DOHH2 (cell line): ENCODE results near the gene MBD6.

Experiments used
- EZH2phosphoT487 ChIP-seq: fragments of 200-600 bp; sonication (generic); IDR thresholded peaks from 2 replicates; pipeline ENCODE4 v1.6.1; 2017; ENCODE audit warnings: borderline replicate concordance, mild to moderate bottlenecking, antibody characterized with exemption, low read length, moderate library complexity, mixed read lengths
- TF ChIP-seq, protein P1 (sequence below): fragments of 200-600 bp; sonication (generic); IDR thresholded peaks from one replicate; pipeline ENCODE4 v1.5.1; 2014; ENCODE audit warnings: antibody characterized with exemption, mild to moderate bottlenecking, low read depth, low read length; ENCODE audit not compliant: poor library complexity, severe bottlenecking

DNA sequence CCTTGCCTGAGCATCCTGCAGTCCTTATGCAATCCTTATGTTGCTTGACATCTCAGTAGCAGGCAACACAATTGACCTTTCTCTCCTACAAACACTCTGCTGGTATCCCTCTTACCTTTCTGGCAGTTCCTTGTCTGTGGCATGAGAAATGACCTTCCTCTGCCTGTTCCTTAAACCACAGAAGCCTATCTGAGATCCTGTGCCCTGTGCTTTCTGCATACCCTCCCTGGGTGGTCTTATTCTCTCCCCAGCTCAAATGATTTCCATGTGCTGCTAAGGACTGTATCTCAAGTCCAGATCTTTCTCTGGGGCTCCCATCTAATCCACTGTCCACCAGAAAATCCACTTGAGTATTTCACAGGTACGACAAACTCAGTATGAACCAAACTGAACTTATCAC is 41.0 kb upstream of the MBD6 start:
- TF ChIP-seq, protein P1, sequence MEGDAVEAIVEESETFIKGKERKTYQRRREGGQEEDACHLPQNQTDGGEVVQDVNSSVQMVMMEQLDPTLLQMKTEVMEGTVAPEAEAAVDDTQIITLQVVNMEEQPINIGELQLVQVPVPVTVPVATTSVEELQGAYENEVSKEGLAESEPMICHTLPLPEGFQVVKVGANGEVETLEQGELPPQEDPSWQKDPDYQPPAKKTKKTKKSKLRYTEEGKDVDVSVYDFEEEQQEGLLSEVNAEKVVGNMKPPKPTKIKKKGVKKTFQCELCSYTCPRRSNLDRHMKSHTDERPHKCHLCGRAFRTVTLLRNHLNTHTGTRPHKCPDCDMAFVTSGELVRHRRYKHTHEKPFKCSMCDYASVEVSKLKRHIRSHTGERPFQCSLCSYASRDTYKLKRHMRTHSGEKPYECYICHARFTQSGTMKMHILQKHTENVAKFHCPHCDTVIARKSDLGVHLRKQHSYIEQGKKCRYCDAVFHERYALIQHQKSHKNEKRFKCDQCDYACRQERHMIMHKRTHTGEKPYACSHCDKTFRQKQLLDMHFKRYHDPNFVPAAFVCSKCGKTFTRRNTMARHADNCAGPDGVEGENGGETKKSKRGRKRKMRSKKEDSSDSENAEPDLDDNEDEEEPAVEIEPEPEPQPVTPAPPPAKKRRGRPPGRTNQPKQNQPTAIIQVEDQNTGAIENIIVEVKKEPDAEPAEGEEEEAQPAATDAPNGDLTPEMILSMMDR = no peak
- TF ChIP-seq EZH2phosphoT487 = no peak
